ENCODE measurements around the gene MAPKAPK2. TPM values are rescaled to one million over a fixed set of nuclear protein-coding genes. Genes with fewer than 3 reads are reported as not detected.

Gene MAPKAPK2
- total RNA-seq, 6 donors from 2014 or later = 64.8 to 135 (median 84.3) TPM

- Histone ChIP-seq H3K9me3 (no peaks in the 10 kb centered on the region), H3K27ac (no peak overlapping the region), H3K4me1 (peaks cover 0 to 15% (median 6%) of the 10 kb centered on the region in 4 donors), H3K4me3 (no peak overlapping the region), H3K27me3 (no peaks in the 10 kb centered on the region), H3K36me3 (peaks cover 0 to 25% (median 12%) of the 10 kb centered on the region in 4 donors)
- no peak for DNase-seq
- WGBS, 2 donors = 96% methylated on average over 3 of the region's 3 CpGs
- TF ChIP-seq EP300 (IDR thresholded peaks at IDR 0.05) = no peak
- no peak for TF ChIP-seq POLR2A (IDR thresholded peaks at IDR 0.05)
- no peak for ATAC-seq (ENCODE audit: low FRiP score in 2 of 2)
Observed at GRCh38 chr1:206651014-206651413, 33.7 kb upstream of the MAPKAPK2 start.

- H3K27me3 ChIP-seq = no peaks in the 10 kb centered on the region
- H3K36me3 ChIP-seq = peaks cover 0 to 24% (median 12%) of the 10 kb centered on the region in 4 donors
- H3K4me1 ChIP-seq = peaks cover 0 to 15% (median 6%) of the 10 kb centered on the region in 4 donors
- H3K4me3 ChIP-seq = no peak overlapping the region
- H3K27ac ChIP-seq = no peak overlapping the region
- no peak for DNase-seq
- WGBS, 2 donors = 73 to 84% methylated on average over 5 of the region's 5 CpGs
- no peak for ATAC-seq (ENCODE audit: low FRiP score in 2 of 2)
- no peaks in the 10 kb centered on the region for H3K9me3 ChIP-seq
- no peak for TF ChIP-seq CTCF (IDR thresholded peaks at IDR 0.05)
- no peak for TF ChIP-seq EP300 (IDR thresholded peaks at IDR 0.05)
- no peak for TF ChIP-seq POLR2AphosphoS5 (IDR thresholded peaks at IDR 0.05)
- no peak for TF ChIP-seq POLR2A (IDR thresholded peaks at IDR 0.05)
Observed at GRCh38 chr1:206651958-206652890, 32.5 kb upstream of the MAPKAPK2 start.

GRCh38 chr1:206653715-206654459 lies 30.8 kb upstream of the MAPKAPK2 start:
- H3K27me3 ChIP-seq = no peaks in the 10 kb centered on the region
- H3K36me3 ChIP-seq = peaks cover 0 to 10% (median 0%) of the 10 kb centered on the region in 4 donors
- H3K4me1 ChIP-seq = peaks cover 0 to 20% (median 12%) of the 10 kb centered on the region in 4 donors
- 88 to 90% methylated on average over 7 of the region's 7 CpGs for WGBS, 2 donors
- TF ChIP-seq CTCF (IDR thresholded peaks at IDR 0.05) (no peak), EP300 (IDR thresholded peaks at IDR 0.05) (no peak), POLR2AphosphoS5 (IDR thresholded peaks at IDR 0.05) (no peak), POLR2A (IDR thresholded peaks at IDR 0.05) (no peak)
- DNase-seq = no peak
- ATAC-seq (ENCODE audit: low FRiP score in 2 of 2) = no peak
- no peak overlapping the region for H3K27ac ChIP-seq
- no peaks in the 10 kb centered on the region for H3K9me3 ChIP-seq
- H3K4me3 ChIP-seq = no peak overlapping the region

- H3K4me1 ChIP-seq = peaks cover 0 to 16% (median 12%) of the 10 kb centered on the region in 4 donors
- DNase-seq (no peak), ATAC-seq (ENCODE audit: low FRiP score in 2 of 2) (no peak)
- no peak overlapping the region for H3K4me3 ChIP-seq
- no peak for TF ChIP-seq CTCF (IDR thresholded peaks at IDR 0.05)
- TF ChIP-seq POLR2A (IDR thresholded peaks at IDR 0.05) = no peak
- no peak for TF ChIP-seq EP300 (IDR thresholded peaks at IDR 0.05)
- no peak for TF ChIP-seq POLR2AphosphoS5 (IDR thresholded peaks at IDR 0.05)
- H3K36me3 ChIP-seq = peaks cover 0 to 6% (median 0%) of the 10 kb centered on the region in 4 donors
- no peak overlapping the region for H3K27ac ChIP-seq
- no peaks in the 10 kb centered on the region for H3K9me3 ChIP-seq
- 81 to 83% methylated on average over 2 of the region's 2 CpGs for WGBS, 2 donors
- H3K27me3 ChIP-seq = no peaks in the 10 kb centered on the region
Observed at GRCh38 chr1:206654828-206655227, 29.9 kb upstream of the MAPKAPK2 start.

GRCh38 chr1:206655471-206655882 lies 29.2 kb upstream of the MAPKAPK2 start:
- peak in 1 of 2 donors; percentile 28 for DNase-seq
- no peaks in the 10 kb centered on the region for H3K27me3 ChIP-seq
- H3K4me1 ChIP-seq = peaks cover 0 to 14% (median 10%) of the 10 kb centered on the region in 4 donors
- no peak for ATAC-seq (ENCODE audit: low FRiP score in 2 of 2)
- WGBS, 2 donors = 65 to 70% methylated on average over 4 of the region's 4 CpGs
- no peak overlapping the region for H3K27ac ChIP-seq
- TF ChIP-seq POLR2AphosphoS5 (IDR thresholded peaks at IDR 0.05) (no peak), EP300 (IDR thresholded peaks at IDR 0.05) (no peak), POLR2A (IDR thresholded peaks at IDR 0.05) (no peak), CTCF (IDR thresholded peaks at IDR 0.05) (no peak)
- H3K4me3 ChIP-seq = no peak overlapping the region
- peaks cover 0 to 6% (median 0%) of the 10 kb centered on the region in 4 donors for H3K36me3 ChIP-seq
- H3K9me3 ChIP-seq = no peaks in the 10 kb centered on the region

Data from upper lobe of left lung (tissue), 6 donors.